C4-2B (cell line): Measurements from ENCODE around the gene ZNF598.

Experiments used
- ZFX ChIP-seq: fragments of 450-650 bp; IDR thresholded peaks from 2 replicates; pipeline ENCODE4 v1.6.1; 2017
- TF ChIP-seq, protein P1 (sequence below): fragments of 450-650 bp; conservative IDR thresholded peaks from 2 replicates; pipeline ENCODE4 v1.5.1; 2017; ENCODE audit warnings: mild to moderate bottlenecking

DNA sequence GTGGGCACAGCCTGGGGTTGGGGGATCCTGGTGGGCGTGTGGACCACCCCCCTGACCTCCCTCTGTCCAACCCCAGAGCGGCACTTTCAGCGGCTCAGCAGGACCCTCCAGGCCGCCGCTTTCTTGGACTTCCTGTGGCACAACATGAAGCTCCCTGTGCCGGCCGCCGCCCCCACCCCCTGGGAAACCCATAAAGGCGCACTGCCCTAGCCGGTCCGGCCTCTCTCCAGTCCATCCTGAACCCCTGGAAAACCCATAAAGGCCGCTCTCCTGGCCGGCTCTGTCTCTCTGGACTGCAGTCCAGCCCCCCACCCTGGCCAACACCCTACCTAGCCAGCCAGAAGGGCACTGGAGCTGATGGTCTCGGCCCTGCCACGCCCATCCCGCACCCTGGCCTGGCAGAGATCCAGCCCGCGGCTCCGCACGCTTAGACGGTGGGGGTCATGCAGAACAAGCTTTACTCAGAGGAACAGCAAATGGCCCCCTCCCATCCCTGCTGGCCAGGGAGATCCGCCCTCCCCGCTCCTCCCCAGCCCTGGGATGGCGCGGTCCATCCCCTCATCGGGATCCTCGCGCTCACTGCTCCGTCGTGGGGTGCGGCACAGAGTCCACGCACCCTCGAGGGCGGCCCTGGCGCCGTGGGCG lies 31.0 kb downstream of the ZNF598 start:
- TF ChIP-seq, protein P1, sequence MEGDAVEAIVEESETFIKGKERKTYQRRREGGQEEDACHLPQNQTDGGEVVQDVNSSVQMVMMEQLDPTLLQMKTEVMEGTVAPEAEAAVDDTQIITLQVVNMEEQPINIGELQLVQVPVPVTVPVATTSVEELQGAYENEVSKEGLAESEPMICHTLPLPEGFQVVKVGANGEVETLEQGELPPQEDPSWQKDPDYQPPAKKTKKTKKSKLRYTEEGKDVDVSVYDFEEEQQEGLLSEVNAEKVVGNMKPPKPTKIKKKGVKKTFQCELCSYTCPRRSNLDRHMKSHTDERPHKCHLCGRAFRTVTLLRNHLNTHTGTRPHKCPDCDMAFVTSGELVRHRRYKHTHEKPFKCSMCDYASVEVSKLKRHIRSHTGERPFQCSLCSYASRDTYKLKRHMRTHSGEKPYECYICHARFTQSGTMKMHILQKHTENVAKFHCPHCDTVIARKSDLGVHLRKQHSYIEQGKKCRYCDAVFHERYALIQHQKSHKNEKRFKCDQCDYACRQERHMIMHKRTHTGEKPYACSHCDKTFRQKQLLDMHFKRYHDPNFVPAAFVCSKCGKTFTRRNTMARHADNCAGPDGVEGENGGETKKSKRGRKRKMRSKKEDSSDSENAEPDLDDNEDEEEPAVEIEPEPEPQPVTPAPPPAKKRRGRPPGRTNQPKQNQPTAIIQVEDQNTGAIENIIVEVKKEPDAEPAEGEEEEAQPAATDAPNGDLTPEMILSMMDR: no peak
- no peak for TF ChIP-seq ZFX
